ENCODE results near the gene SYNE3.

The SYNE3 gene

GRCh38 chr14:95549656-95550585 lies 33.5 kb upstream of the SYNE3 start:
- Histone ChIP-seq H3K4me3 (ENCODE audit: low read depth, low read length) (no peak overlapping the region), H3K4me1 (ENCODE audit: control insufficient read depth, insufficient read depth, low read length) (peaks cover 11% of the 10 kb centered on the region), H3K36me3 (ENCODE audit: control insufficient read depth, insufficient read depth, low read length) (peaks cover 6% of the 10 kb centered on the region; the same call in 1 of the 2 replicates), H3K9ac (ENCODE audit: low read length) (no peak overlapping the region), H3K27me3 (ENCODE audit: control insufficient read depth, insufficient read depth, low read length) (peaks cover 31% of the 10 kb centered on the region), H3K27ac (ENCODE audit: low read depth, low read length) (no peak overlapping the region), H3K9me3 (ENCODE audit: control insufficient read depth, insufficient read depth, low read depth, low read length) (peaks cover 4% of the 10 kb centered on the region)

- H3K27me3 ChIP-seq (ENCODE audit: control insufficient read depth, insufficient read depth, low read length): peaks cover 18% of the 10 kb centered on the region
- H3K36me3 ChIP-seq (ENCODE audit: control insufficient read depth, insufficient read depth, low read length): peaks cover 19% of the 10 kb centered on the region; the same call in 1 of the 2 replicates
- H3K4me3 ChIP-seq (ENCODE audit: low read depth, low read length): no peak overlapping the region
- no peak overlapping the region for H3K27ac ChIP-seq (ENCODE audit: low read depth, low read length)
- H3K4me1 ChIP-seq (ENCODE audit: control insufficient read depth, insufficient read depth, low read length): peaks cover 11% of the 10 kb centered on the region
- H3K9me3 ChIP-seq (ENCODE audit: control insufficient read depth, insufficient read depth, low read depth, low read length): peaks cover 4% of the 10 kb centered on the region
- no peak overlapping the region for H3K9ac ChIP-seq (ENCODE audit: low read length)
These were observed 32.0 kb upstream of the SYNE3 start for GRCh38 chr14:95548328-95548929.

- Histone ChIP-seq H3K9ac (ENCODE audit: low read length) (no peak overlapping the region), H3K36me3 (ENCODE audit: control insufficient read depth, insufficient read depth, low read length) (peaks cover 19% of the 10 kb centered on the region; the same call in 1 of the 2 replicates), H3K4me3 (ENCODE audit: low read depth, low read length) (no peak overlapping the region)
These were observed 31.3 kb upstream of the SYNE3 start for GRCh38 chr14:95547626-95548327.

GRCh38 chr14:95547272-95547625 lies 30.8 kb upstream of the SYNE3 start:
- no peak overlapping the region for H3K9ac ChIP-seq (ENCODE audit: low read length)
- no peak overlapping the region for H3K27ac ChIP-seq (ENCODE audit: low read depth, low read length)
- H3K36me3 ChIP-seq (ENCODE audit: control insufficient read depth, insufficient read depth, low read length): peaks cover 19% of the 10 kb centered on the region; the same call in 1 of the 2 replicates
- peaks cover 11% of the 10 kb centered on the region for H3K4me1 ChIP-seq (ENCODE audit: control insufficient read depth, insufficient read depth, low read length)
- peaks cover 4% of the 10 kb centered on the region for H3K9me3 ChIP-seq (ENCODE audit: control insufficient read depth, insufficient read depth, low read depth, low read length)
- peaks cover 9% of the 10 kb centered on the region; the same call in 1 of the 2 replicates for H3K27me3 ChIP-seq (ENCODE audit: control insufficient read depth, insufficient read depth, low read length)
- no peak overlapping the region for H3K4me3 ChIP-seq (ENCODE audit: low read depth, low read length)

More at GRCh38 chr14:95547626-95548327, 31.3 kb upstream of the SYNE3 start:
- H3K9me3 ChIP-seq (ENCODE audit: control insufficient read depth, insufficient read depth, low read depth, low read length): peaks cover 4% of the 10 kb centered on the region
- peaks cover 13% of the 10 kb centered on the region; the same call in 1 of the 2 replicates for H3K27me3 ChIP-seq (ENCODE audit: control insufficient read depth, insufficient read depth, low read length)
- H3K4me1 ChIP-seq (ENCODE audit: control insufficient read depth, insufficient read depth, low read length): peaks cover 11% of the 10 kb centered on the region
- no peak overlapping the region for H3K27ac ChIP-seq (ENCODE audit: low read depth, low read length)

- peaks cover 19% of the 10 kb centered on the region; the same call in 1 of the 2 replicates for H3K36me3 ChIP-seq (ENCODE audit: control insufficient read depth, insufficient read depth, low read length)
- peaks cover 11% of the 10 kb centered on the region for H3K4me1 ChIP-seq (ENCODE audit: control insufficient read depth, insufficient read depth, low read length)
- H3K4me3 ChIP-seq (ENCODE audit: low read depth, low read length): no peak overlapping the region
- H3K27ac ChIP-seq (ENCODE audit: low read depth, low read length): no peak overlapping the region
- H3K9ac ChIP-seq (ENCODE audit: low read length): no peak overlapping the region
- no peaks in the 10 kb centered on the region for H3K9me3 ChIP-seq (ENCODE audit: control insufficient read depth, insufficient read depth, low read depth, low read length)
- H3K27me3 ChIP-seq (ENCODE audit: control insufficient read depth, insufficient read depth, low read length): peaks cover 9% of the 10 kb centered on the region; the same call in 1 of the 2 replicates
These were observed 29.2 kb upstream of the SYNE3 start for GRCh38 chr14:95545515-95546168.

- peaks cover 9% of the 10 kb centered on the region; the same call in 1 of the 2 replicates for H3K27me3 ChIP-seq (ENCODE audit: control insufficient read depth, insufficient read depth, low read length)
- no peak overlapping the region for H3K9ac ChIP-seq (ENCODE audit: low read length)
- H3K4me3 ChIP-seq (ENCODE audit: low read depth, low read length): no peak overlapping the region
- H3K4me1 ChIP-seq (ENCODE audit: control insufficient read depth, insufficient read depth, low read length): peaks cover 11% of the 10 kb centered on the region
- H3K9me3 ChIP-seq (ENCODE audit: control insufficient read depth, insufficient read depth, low read depth, low read length): no peaks in the 10 kb centered on the region
- no peak overlapping the region for H3K27ac ChIP-seq (ENCODE audit: low read depth, low read length)
- peaks cover 19% of the 10 kb centered on the region; the same call in 1 of the 2 replicates for H3K36me3 ChIP-seq (ENCODE audit: control insufficient read depth, insufficient read depth, low read length)
These were observed 28.1 kb upstream of the SYNE3 start for GRCh38 chr14:95544588-95544987.

GRCh38 chr14:95543021-95543420 lies 26.6 kb upstream of the SYNE3 start:
- peaks cover 16% of the 10 kb centered on the region; the same call in 1 of the 2 replicates for H3K36me3 ChIP-seq (ENCODE audit: control insufficient read depth, insufficient read depth, low read length)
- H3K27ac ChIP-seq (ENCODE audit: low read depth, low read length): no peak overlapping the region
- H3K27me3 ChIP-seq (ENCODE audit: control insufficient read depth, insufficient read depth, low read length): 0 out of 2 replicates have a peak, but pooled peaks cover 2% of the 10 kb centered on the region
- no peaks in the 10 kb centered on the region for H3K9me3 ChIP-seq (ENCODE audit: control insufficient read depth, insufficient read depth, low read depth, low read length)
- H3K4me3 ChIP-seq (ENCODE audit: low read depth, low read length): no peak overlapping the region
- no peak overlapping the region for H3K9ac ChIP-seq (ENCODE audit: low read length)
- H3K4me1 ChIP-seq (ENCODE audit: control insufficient read depth, insufficient read depth, low read length): peaks cover 18% of the 10 kb centered on the region

- H3K9ac ChIP-seq (ENCODE audit: low read length): no peak overlapping the region
- H3K27ac ChIP-seq (ENCODE audit: low read depth, low read length): no peak overlapping the region
- peaks cover 16% of the 10 kb centered on the region; the same call in 1 of the 2 replicates for H3K36me3 ChIP-seq (ENCODE audit: control insufficient read depth, insufficient read depth, low read length)
- H3K9me3 ChIP-seq (ENCODE audit: control insufficient read depth, insufficient read depth, low read depth, low read length): no peaks in the 10 kb centered on the region
- peaks cover 11% of the 10 kb centered on the region for H3K4me1 ChIP-seq (ENCODE audit: control insufficient read depth, insufficient read depth, low read length)
- H3K4me3 ChIP-seq (ENCODE audit: low read depth, low read length): no peak overlapping the region
- no peaks in the 10 kb centered on the region for H3K27me3 ChIP-seq (ENCODE audit: control insufficient read depth, insufficient read depth, low read length)
These were observed 25.8 kb upstream of the SYNE3 start for GRCh38 chr14:95541932-95542930.

GRCh38 chr14:95541346-95541745 lies 24.9 kb upstream of the SYNE3 start:
- H3K27me3 ChIP-seq (ENCODE audit: control insufficient read depth, insufficient read depth, low read length): no peaks in the 10 kb centered on the region
- no peak overlapping the region for H3K4me3 ChIP-seq (ENCODE audit: low read depth, low read length)
- H3K9ac ChIP-seq (ENCODE audit: low read length): no peak overlapping the region
- no peaks in the 10 kb centered on the region for H3K9me3 ChIP-seq (ENCODE audit: control insufficient read depth, insufficient read depth, low read depth, low read length)
- no peak overlapping the region for H3K27ac ChIP-seq (ENCODE audit: low read depth, low read length)
- peaks cover 16% of the 10 kb centered on the region; the same call in 1 of the 2 replicates for H3K36me3 ChIP-seq (ENCODE audit: control insufficient read depth, insufficient read depth, low read length)
- peaks cover 11% of the 10 kb centered on the region for H3K4me1 ChIP-seq (ENCODE audit: control insufficient read depth, insufficient read depth, low read length)

All from HUES6 (cell line).